GM19351 (cell line): ENCODE data around the gene RPL21.
A peak's percentile ranks its signal among the peaks of the same experiment; 100 is the strongest.
"Not testable (repeated sequence)": the region's sequence is repeated elsewhere in the genome, so short reads cannot be mapped to it uniquely, and the experiment has no call there.

Source experiments
- ATAC-seq: cut with Tn5 transposase; IDR thresholded peaks from one replicate; pipeline ENCODE4 v1.9.1; 2021; ENCODE audit warnings: mild to moderate bottlenecking, moderate library complexity; ENCODE audit not compliant: unreplicated experiment

RPL21 gene

GRCh38 chr13:27251166-27252091 lies at the start of gene RPL21:
Gene RPL21, plus strand, starts transcription at chr13:27251558. Its CDS starts 2,219 bp downstream, at chr13:27253777.
- peak; percentile 93 for ATAC-seq

GRCh38 chr13:27201661-27202060 lies 49.7 kb upstream of the RPL21 start:
- ATAC-seq = no peak

DNA sequence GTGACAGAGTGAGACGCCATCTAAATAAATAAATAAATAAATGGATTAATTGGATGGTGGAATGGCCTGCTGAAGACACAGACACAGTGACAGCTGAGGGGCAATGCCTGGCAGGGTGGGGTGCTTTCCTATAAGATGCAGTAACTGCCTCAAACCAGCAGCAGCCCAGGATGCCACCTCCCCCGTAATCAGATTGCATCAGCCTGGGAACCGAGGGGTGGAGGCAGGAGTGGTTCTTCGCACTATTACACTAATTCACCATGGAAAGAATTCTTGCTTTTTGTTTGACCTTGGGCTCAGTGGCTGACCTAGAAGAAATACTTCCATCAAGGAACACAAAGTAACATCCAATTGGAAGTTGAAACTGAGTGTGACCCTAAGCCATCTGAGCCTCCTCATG lies 48.2 kb upstream of the RPL21 start:
- ATAC-seq = no peak

DNA sequence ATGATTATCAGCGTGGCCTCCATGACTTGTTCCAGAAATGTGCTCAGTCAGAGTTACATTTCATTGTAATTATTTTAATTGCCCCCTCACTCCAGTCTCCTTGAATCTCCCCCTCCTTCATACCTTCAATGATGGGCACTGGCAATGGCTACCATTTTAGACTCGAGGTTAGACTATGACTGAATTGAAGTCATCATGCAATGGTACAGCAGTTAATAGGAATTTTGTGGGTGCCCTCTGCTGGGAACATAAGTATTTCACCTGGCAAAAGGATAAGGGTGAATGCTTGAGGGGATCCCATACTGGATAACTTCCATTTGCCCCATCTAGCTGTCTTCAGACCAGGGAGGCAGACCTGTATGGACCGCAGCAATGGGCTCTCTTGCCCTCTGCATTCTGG lies 47.5 kb upstream of the RPL21 start:
- no peak for ATAC-seq

- no peak for ATAC-seq
Observed at GRCh38 chr13:27208514-27208913, 42.8 kb upstream of the RPL21 start.

GRCh38 chr13:27211271-27211670 lies 40.1 kb upstream of the RPL21 start:
- ATAC-seq = no peak

DNA sequence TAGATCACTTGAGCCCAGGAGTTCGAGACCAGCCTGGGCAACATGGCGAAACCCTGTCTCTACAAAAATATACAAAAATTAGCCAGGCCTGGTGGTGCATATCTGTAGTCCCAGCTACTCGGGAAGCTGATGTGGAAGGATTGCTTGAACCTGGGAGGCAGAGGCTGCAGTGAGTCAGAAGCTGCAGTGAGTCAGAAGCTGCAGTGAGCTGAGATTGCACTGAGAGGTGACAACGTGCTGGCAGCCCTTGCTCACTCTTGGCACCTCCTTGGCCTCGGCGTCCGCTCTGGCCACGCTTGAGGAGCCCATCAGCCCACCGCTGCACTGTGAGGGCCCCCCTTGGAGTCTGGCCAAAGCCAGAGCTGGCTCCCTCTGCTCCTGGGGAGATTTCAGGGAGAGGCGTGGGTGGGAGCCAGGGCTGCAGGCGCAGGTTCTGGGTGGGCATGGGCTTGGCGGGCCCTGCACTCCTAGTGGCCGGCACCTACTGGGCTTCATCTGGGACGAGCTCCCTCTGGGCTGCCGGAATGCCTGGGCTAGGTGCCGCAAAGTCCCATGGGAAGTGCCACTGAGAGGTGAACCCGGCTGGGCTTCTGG lies 39.5 kb upstream of the RPL21 start:
- no peak for ATAC-seq

GRCh38 chr13:27213386-27213785 lies 38.0 kb upstream of the RPL21 start:
- not testable (repeated sequence) for ATAC-seq

GRCh38 chr13:27217791-27218190 lies 33.6 kb upstream of the RPL21 start:
- not testable (repeated sequence) for ATAC-seq

DNA sequence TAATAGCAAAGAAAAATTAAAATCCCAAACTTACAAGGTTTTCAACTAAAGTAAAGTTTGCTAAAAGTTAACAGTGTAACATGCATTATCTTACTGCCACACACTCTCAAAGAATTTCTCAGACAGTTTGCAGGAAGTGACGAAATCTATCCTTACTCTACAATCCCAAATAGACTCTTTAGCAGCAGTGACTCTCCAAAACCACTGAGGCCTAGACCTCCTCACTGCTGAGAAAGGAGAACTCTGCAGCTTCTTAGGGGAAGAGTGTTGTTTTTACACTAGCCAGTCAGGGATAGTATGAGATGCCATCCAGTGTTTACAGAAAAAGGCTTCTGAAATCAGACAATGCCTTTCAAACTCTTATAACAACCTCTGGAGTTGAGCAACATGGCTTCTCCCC lies 32.5 kb upstream of the RPL21 start:
- not testable (repeated sequence) for ATAC-seq

GRCh38 chr13:27219611-27220010 lies 31.7 kb upstream of the RPL21 start:
- no peak for ATAC-seq

DNA sequence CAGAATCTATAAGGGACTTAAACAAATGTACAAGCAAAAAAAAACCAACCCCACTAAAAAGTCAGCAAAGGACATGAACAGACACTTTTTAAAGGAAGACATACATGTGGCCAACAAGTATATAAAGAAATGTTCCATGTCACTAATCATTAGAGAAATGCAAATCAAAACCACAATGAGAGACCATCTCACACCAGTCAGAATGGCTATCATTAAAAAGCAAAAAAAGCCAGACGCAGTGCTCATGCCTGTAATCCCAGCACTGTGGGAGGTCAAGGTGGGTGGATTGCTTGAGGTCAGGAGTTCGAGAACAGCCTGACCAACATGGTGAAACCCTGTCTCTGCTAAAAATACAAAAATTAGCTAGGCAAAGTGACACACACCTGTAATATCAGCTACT lies 29.3 kb upstream of the RPL21 start:
- not testable (repeated sequence) for ATAC-seq

DNA sequence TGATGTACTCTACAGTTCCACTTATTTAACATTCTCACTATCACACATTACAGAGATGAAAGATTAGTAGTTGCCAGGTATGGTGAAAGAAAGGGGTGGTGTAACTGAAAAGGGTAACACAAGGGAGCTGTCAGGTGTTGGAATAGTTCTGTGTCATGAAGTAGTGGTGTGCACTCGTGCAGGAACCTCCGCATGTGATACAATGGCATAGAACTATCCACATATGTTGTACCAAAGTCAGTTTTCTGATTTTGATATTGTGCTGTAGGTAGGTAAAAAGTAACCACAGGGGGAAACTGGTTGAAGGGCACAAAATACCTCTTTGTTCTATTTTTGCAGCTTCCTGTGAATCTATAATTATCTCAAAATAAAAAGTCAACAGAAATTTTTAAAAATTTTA lies 24.4 kb upstream of the RPL21 start:
- no peak for ATAC-seq

GRCh38 chr13:27228131-27228530 lies 23.2 kb upstream of the RPL21 start:
- ATAC-seq = no peak

- ATAC-seq = no peak
Observed at GRCh38 chr13:27229642-27230041, 21.7 kb upstream of the RPL21 start.

GRCh38 chr13:27233964-27234363 lies 17.4 kb upstream of the RPL21 start:
- no peak for ATAC-seq

- ATAC-seq = no peak
Observed at GRCh38 chr13:27236478-27236877, 14.9 kb upstream of the RPL21 start.

- ATAC-seq = no peak
Observed at GRCh38 chr13:27242702-27243101, 8.7 kb upstream of the RPL21 start.

GRCh38 chr13:27245610-27246009 lies 5.7 kb upstream of the RPL21 start:
- ATAC-seq = no peak

DNA sequence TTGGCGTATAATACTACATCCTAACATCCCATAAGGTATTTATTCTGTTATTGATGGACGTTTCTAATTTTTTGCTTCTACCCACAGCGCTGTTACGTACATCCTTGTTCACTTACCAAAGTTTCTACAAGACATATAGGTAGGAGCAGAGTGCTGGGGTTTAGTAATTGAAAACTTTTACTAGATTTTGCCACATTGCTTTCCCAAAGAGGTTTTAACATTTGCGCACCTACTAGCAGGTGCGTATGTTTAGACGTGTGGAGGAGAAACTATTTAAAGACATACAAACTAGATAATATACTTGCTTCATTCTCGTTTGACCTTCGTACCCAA lies 559 bp upstream of the RPL21 start:
- peak; percentile 22 for ATAC-seq

- ATAC-seq = no peak
Observed at GRCh38 chr13:27252467-27252866, 1.1 kb downstream of the RPL21 start.

GRCh38 chr13:27257233-27257568 lies 5.8 kb downstream of the RPL21 start:
- no peak for ATAC-seq
